ENCODE measurements around the gene GDF15. TPM values are rescaled to one million over a fixed set of nuclear protein-coding genes. Genes with fewer than 3 reads are reported as not detected.

Gene GDF15
- total RNA-seq, 4 donors from 2014 or later: 0.41 to 13.1 (median 1.6) TPM

- no peak for DNase-seq
- Histone ChIP-seq H3K27me3 (no peaks in the 10 kb centered on the region), H3K4me1 (peaks cover 0 to 9% of the 10 kb centered on the region in 2 donors), H3K4me3 (no peak overlapping the region), H3K27ac (no peak overlapping the region), H3K9me3 (no peaks in the 10 kb centered on the region), H3K36me3 (no peaks in the 10 kb centered on the region)
- intact Hi-C loops (cut with DNase I; ENCODE audit: low total_unique reads): no loop called here
- no peak for TF ChIP-seq POLR2A (IDR thresholded peaks at IDR 0.05)
- TF ChIP-seq CTCF (IDR thresholded peaks at IDR 0.05): no peak
These were observed 5.6 kb downstream of the GDF15 start for GRCh38 chr19:18391509-18392075.

- Histone ChIP-seq H3K27ac (no peak overlapping the region), H3K9me3 (no peaks in the 10 kb centered on the region), H3K4me1 (peaks cover 0 to 9% of the 10 kb centered on the region in 2 donors), H3K4me3 (no peak overlapping the region), H3K36me3 (no peaks in the 10 kb centered on the region), H3K27me3 (peaks cover 5% of the 10 kb centered on the region in 2 donors)
- no peak for TF ChIP-seq CTCF (IDR thresholded peaks at IDR 0.05)
- intact Hi-C loops (cut with DNase I; ENCODE audit: low total_unique reads): no loop called here
- DNase-seq: no peak
These were observed 6.5 kb downstream of the GDF15 start for GRCh38 chr19:18392417-18392816.

- intact Hi-C loops (cut with DNase I; ENCODE audit: low total_unique reads): no loop called here
- Histone ChIP-seq H3K4me3 (no peak overlapping the region), H3K9me3 (no peaks in the 10 kb centered on the region), H3K27ac (no peak overlapping the region), H3K27me3 (peaks cover 6% of the 10 kb centered on the region in 2 donors), H3K4me1 (peaks cover 0 to 8% of the 10 kb centered on the region in 2 donors), H3K36me3 (no peaks in the 10 kb centered on the region)
- no peak for TF ChIP-seq CTCF (IDR thresholded peaks at IDR 0.05)
- DNase-seq: no peak
These were observed 7.0 kb downstream of the GDF15 start for GRCh38 chr19:18392926-18393325.

- Histone ChIP-seq H3K9me3 (no peaks in the 10 kb centered on the region), H3K27ac (no peak overlapping the region), H3K4me1 (no peaks in the 10 kb centered on the region), H3K4me3 (no peak overlapping the region), H3K27me3 (peaks cover 6% of the 10 kb centered on the region in 2 donors), H3K36me3 (no peaks in the 10 kb centered on the region)
- no peak for DNase-seq
- intact Hi-C loops (cut with DNase I; ENCODE audit: low total_unique reads): no loop called here
- TF ChIP-seq CTCF (IDR thresholded peaks at IDR 0.05): no peak
- no peak for TF ChIP-seq POLR2A (IDR thresholded peaks at IDR 0.05)
These were observed 7.9 kb downstream of the GDF15 start for GRCh38 chr19:18393836-18394235.

GRCh38 chr19:18396471-18397241, 10.7 kb downstream of the GDF15 start:
- H3K4me1 ChIP-seq: no peaks in the 10 kb centered on the region
- no peak overlapping the region for H3K4me3 ChIP-seq
- DNase-seq: no peak
- H3K27ac ChIP-seq: no peak overlapping the region
- intact Hi-C loops (cut with DNase I; ENCODE audit: low total_unique reads): no loop called here
- TF ChIP-seq POLR2A (IDR thresholded peaks at IDR 0.05): no peak
- H3K36me3 ChIP-seq: no peaks in the 10 kb centered on the region
- H3K27me3 ChIP-seq: peaks cover 6% of the 10 kb centered on the region in 2 donors
- no peaks in the 10 kb centered on the region for H3K9me3 ChIP-seq

Measured in uterus (tissue), 4 donors.